CD14-positive monocyte (primary cell): ENCODE results near the gene PDS5B. TPM values are rescaled to one million over a fixed set of nuclear protein-coding genes. Genes with fewer than 3 reads are reported as not detected.

Source experiments
- DNase-seq, 3 donors: peaks; one replicate each; pipeline ENCODE4 v3.0.0-alpha.2; 2011 to 2022
- H2AFZ ChIP-seq: 2 replicates; pipeline ENCODE4 v1.6.0; 2012; ENCODE audit warnings: mild to moderate bottlenecking, low read depth, low read length, inconsistent platforms; ENCODE audit not compliant: insufficient read depth, poor library complexity, severe bottlenecking
- H3K27ac ChIP-seq, 2 donors: 1 replicate in 1 of 2; 2 replicates in 1 of 2; pipeline ENCODE4 v1.5.1; 2012 to 2013; ENCODE audit warnings: low read length in 2 of 2, control low read depth in 1 of 2, inconsistent platforms in 1 of 2, low read depth in 1 of 2, mild to moderate bottlenecking in 1 of 2
- H3K27me3 ChIP-seq, 2 donors: one replicate each; pipeline versions ENCODE4 v1.6.0 to v1.6.1; 2011 to 2013; ENCODE audit warnings: low read length in 2 of 2; ENCODE audit not compliant: control insufficient read depth in 2 of 2, insufficient read depth in 2 of 2
- H3K36me3 ChIP-seq, 2 donors: replicated peaks in 1 of 2; 1 replicate in 1 of 2; 2 replicates in 1 of 2; pipeline versions ENCODE4 v1.5.1 to v1.6.1; 2012 to 2013; ENCODE audit warnings: low read length in 2 of 2, control low read depth in 1 of 2, inconsistent platforms in 1 of 2, mild to moderate bottlenecking in 1 of 2; ENCODE audit not compliant: insufficient read depth in 2 of 2, control insufficient read depth in 1 of 2
- H3K4me1 ChIP-seq, 2 donors: 1 replicate in 1 of 2; 2 replicates in 1 of 2; pipeline versions ENCODE4 v1.5.1 to v1.6.1; 2012 to 2013; ENCODE audit warnings: low read length in 2 of 2, control low read depth in 1 of 2, inconsistent platforms in 1 of 2, mild to moderate bottlenecking in 1 of 2, moderate library complexity in 1 of 2; ENCODE audit not compliant: insufficient read depth in 2 of 2, control insufficient read depth in 1 of 2
- H3K4me2 ChIP-seq: replicated peaks from 2 replicates; pipeline ENCODE3; 2012; ENCODE audit warnings: low read length, moderate library complexity, mild to moderate bottlenecking; ENCODE audit not compliant: poor library complexity, severe bottlenecking; ENCODE audit errors: extremely low read depth
- H3K4me3 ChIP-seq, 3 experiments: fragments of 200-600 bp in 1 of 3; sonication (generic) in 1 of 3; replicated peaks in 1 of 3; 1 replicate in 2 of 3; 2 replicates in 1 of 3; pipeline ENCODE4 v1.5.1; 2011 to 2013; ENCODE audit warnings: low read length in 3 of 3, mild to moderate bottlenecking in 3 of 3, control low read depth in 2 of 3, low read depth in 2 of 3, inconsistent platforms in 1 of 3, moderate library complexity in 1 of 3
- H3K79me2 ChIP-seq: 2 replicates; pipeline ENCODE4 v1.6.0; 2012; ENCODE audit warnings: mild to moderate bottlenecking, control low read depth, inconsistent platforms, low read length, moderate library complexity; ENCODE audit not compliant: insufficient read depth
- H3K9ac ChIP-seq: 2 replicates; pipeline ENCODE4 v1.6.0; 2017; ENCODE audit warnings: low read length, mild to moderate bottlenecking; ENCODE audit not compliant: insufficient read depth, poor library complexity, severe bottlenecking
- H3K9me3 ChIP-seq, 2 donors: replicated peaks in 1 of 2; 1 replicate in 1 of 2; 2 replicates in 1 of 2; pipeline versions ENCODE4 v1.5.1 to v1.6.1; 2012 to 2013; ENCODE audit warnings: low read length in 2 of 2, control low read depth in 1 of 2; ENCODE audit not compliant: control insufficient read depth in 1 of 2, insufficient read depth in 1 of 2
- H4K20me1 ChIP-seq: 2 replicates; pipeline ENCODE4 v1.6.0; 2012; ENCODE audit warnings: mild to moderate bottlenecking, low read length, control low read depth, moderate library complexity; ENCODE audit not compliant: insufficient read depth
- H3K27ac Mint-ChIP-seq, 7 donors: one replicate each; pipeline ENCODE4 v1.8.0; 2020; ENCODE audit warnings: mild to moderate bottlenecking in 7 of 7, mixed read lengths in 7 of 7, moderate library complexity in 6 of 7, inconsistent platforms in 2 of 7
- H3K27me3 Mint-ChIP-seq, 3 donors: one replicate each; pipeline ENCODE4 v1.8.0; 2021 to 2022; ENCODE audit warnings: low read depth in 3 of 3, mild to moderate bottlenecking in 3 of 3, mixed read lengths in 3 of 3, moderate library complexity in 3 of 3, inconsistent platforms in 1 of 3
- H3K36me3 Mint-ChIP-seq, 2 donors: one replicate each; pipeline ENCODE4 v1.8.0; 2020; ENCODE audit warnings: mixed read lengths in 2 of 2, inconsistent platforms in 1 of 2, mild to moderate bottlenecking in 1 of 2
- H3K4me1 Mint-ChIP-seq: one replicate; pipeline ENCODE4 v1.8.0; 2020; ENCODE audit warnings: mild to moderate bottlenecking, mixed read lengths
- H3K4me3 Mint-ChIP-seq, 2 donors: one replicate each; pipeline ENCODE4 v1.8.0; 2020; ENCODE audit warnings: mild to moderate bottlenecking in 2 of 2, mixed read lengths in 2 of 2, moderate library complexity in 1 of 2
- H3K9me3 Mint-ChIP-seq, 7 donors: one replicate each; pipeline ENCODE4 v1.8.0; 2020 to 2022; ENCODE audit warnings: mixed read lengths in 7 of 7, mild to moderate bottlenecking in 6 of 7, moderate library complexity in 6 of 7, inconsistent platforms in 2 of 7
- WGBS: methylation state at CpG from one replicate; pipeline ENCODE4 v1.1.5; 2013; ENCODE audit warnings: missing lambda C conversion rate; ENCODE audit not compliant: insufficient coverage; 5-methylcytosine and 5-hydroxymethylcytosine counted together
- intact Hi-C, 2 donors: fragments of 100-400 bp; cut with micrococcal nuclease; formaldehyde crosslinking; loops; one replicate each; pipeline versions ENCODE4 v1.15.0 to v1.15.1; 2023
- polyA plus RNA-seq, 3 donors: library from polyadenylated mRNA; depleted of rRNA in 1 of 3; unstranded in 2 of 3; stranded (reverse) in 1 of 3; fragments of 300-500 nt in 2 of 3; fragments of >200 nt in 1 of 3; fragmentation: Illumina TruSeq in 2 of 3; gene quantifications; 1 replicate in 2 of 3; 2 replicates in 1 of 3; pipeline ENCODE4 v1.2.3, GENCODE V29; 2012 to 2021
- TF ChIP-seq, protein P1 (sequence below): fragments of 200-600 bp; IDR thresholded peaks from one replicate; pipeline ENCODE4 v1.8.0; 2022; ENCODE audit warnings: antibody characterized with exemption, mild to moderate bottlenecking

PDS5B gene
- polyA plus RNA-seq, 3 donors = 9.0 to 33.0 (median 21.0) TPM

DNA sequence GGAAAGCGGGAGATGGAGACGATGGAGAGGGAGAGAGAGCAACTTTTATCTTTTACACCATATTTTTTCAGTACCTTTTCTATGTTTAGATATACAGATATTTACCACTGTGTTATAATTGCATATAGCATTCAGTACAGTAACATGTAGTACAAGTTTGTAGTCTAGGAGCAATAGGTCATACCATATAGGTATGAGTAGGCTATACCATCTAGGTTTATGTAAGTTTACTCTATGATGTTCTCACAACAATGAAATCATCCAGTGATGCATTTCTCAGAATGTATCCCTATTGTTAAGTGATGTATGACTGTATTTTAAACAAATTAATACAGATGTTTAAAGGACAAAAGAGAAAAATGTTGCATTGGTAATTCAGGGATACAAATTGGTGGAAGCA is 136.1 kb downstream of the PDS5B start:
- H3K4me1 Mint-ChIP-seq = peaks cover 19% of the 10 kb centered on the region
- intact Hi-C loops = no loop called here
- Histone ChIP-seq H3K9ac (no peak overlapping the region), H2AFZ (no peak overlapping the region), H3K36me3 (peaks cover 0 to 29% of the 10 kb centered on the region in 2 donors), H3K27me3 (no peaks in the 10 kb centered on the region), H3K79me2 (peaks cover 5% of the 10 kb centered on the region), H3K4me3 (no peak overlapping the region), H3K4me1 (peaks cover 0 to 7% of the 10 kb centered on the region in 2 donors), H3K4me2 (no peak overlapping the region), H4K20me1 (peaks cover 4% of the 10 kb centered on the region), H3K9me3 (no peaks in the 10 kb centered on the region), H3K27ac (no peak overlapping the region)
- DNase-seq = no peak
- H3K27me3 Mint-ChIP-seq = peaks cover 0 to 2% (median 0%) of the 10 kb centered on the region in 3 donors
- no CpG with 5 or more reads among the region's 2 CpGs for WGBS
- TF ChIP-seq, protein P1, sequence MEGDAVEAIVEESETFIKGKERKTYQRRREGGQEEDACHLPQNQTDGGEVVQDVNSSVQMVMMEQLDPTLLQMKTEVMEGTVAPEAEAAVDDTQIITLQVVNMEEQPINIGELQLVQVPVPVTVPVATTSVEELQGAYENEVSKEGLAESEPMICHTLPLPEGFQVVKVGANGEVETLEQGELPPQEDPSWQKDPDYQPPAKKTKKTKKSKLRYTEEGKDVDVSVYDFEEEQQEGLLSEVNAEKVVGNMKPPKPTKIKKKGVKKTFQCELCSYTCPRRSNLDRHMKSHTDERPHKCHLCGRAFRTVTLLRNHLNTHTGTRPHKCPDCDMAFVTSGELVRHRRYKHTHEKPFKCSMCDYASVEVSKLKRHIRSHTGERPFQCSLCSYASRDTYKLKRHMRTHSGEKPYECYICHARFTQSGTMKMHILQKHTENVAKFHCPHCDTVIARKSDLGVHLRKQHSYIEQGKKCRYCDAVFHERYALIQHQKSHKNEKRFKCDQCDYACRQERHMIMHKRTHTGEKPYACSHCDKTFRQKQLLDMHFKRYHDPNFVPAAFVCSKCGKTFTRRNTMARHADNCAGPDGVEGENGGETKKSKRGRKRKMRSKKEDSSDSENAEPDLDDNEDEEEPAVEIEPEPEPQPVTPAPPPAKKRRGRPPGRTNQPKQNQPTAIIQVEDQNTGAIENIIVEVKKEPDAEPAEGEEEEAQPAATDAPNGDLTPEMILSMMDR = no peak
- H3K27ac Mint-ChIP-seq = peak overlapping the region in 1 of 7 donors; percentile 50
- peaks cover 2 to 9% (median 6%) of the 10 kb centered on the region in 7 donors for H3K9me3 Mint-ChIP-seq
- peaks cover 30 to 31% of the 10 kb centered on the region in 2 donors for H3K36me3 Mint-ChIP-seq
- H3K4me3 Mint-ChIP-seq = no peak overlapping the region

DNA sequence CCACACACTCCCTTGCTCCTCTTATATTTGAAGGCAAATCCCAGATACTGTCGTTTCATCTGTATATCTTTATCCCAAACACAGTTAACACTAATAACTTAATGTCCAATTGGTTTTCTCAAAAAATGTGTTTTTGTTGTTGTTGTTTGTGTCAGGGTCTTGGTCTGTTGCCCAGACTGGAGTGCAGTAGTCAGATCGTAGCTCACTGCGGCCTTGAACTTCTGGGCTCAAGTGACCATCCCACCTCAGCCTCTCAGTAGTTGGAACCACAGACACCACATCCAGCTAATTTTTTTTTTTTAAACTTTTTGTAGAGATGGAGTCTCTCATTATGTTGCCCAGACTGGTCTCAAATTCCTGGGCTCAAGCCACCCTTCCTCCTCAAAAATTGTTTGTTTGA is 137.7 kb downstream of the PDS5B start:
- H3K36me3 Mint-ChIP-seq = peaks cover 27 to 29% of the 10 kb centered on the region in 2 donors
- H3K79me2 ChIP-seq = peaks cover 12% of the 10 kb centered on the region
- DNase-seq = no peak
- H3K36me3 ChIP-seq = peaks cover 0 to 19% of the 10 kb centered on the region in 2 donors
- intact Hi-C loops = no loop called here
- H3K4me3 Mint-ChIP-seq = no peak overlapping the region
- peaks cover 19% of the 10 kb centered on the region for H3K4me1 Mint-ChIP-seq
- no peaks in the 10 kb centered on the region for H3K9me3 ChIP-seq
- H4K20me1 ChIP-seq = peaks cover 4% of the 10 kb centered on the region
- H3K9me3 Mint-ChIP-seq = peaks cover 2 to 9% (median 5%) of the 10 kb centered on the region in 7 donors
- H3K4me1 ChIP-seq = peaks cover 0 to 7% of the 10 kb centered on the region in 2 donors
- H2AFZ ChIP-seq = no peak overlapping the region
- H3K27ac Mint-ChIP-seq = peak overlapping the region in 1 of 7 donors; percentile 36
- TF ChIP-seq, protein P1 = no peak
- no CpG with 5 or more reads among the region's 3 CpGs for WGBS
- H3K27me3 ChIP-seq = no peaks in the 10 kb centered on the region
- no peak overlapping the region for H3K4me2 ChIP-seq
- peak overlapping the region in 1 of 2 donors; percentile 6 for H3K27ac ChIP-seq
- no peak overlapping the region for H3K9ac ChIP-seq
- no peak overlapping the region for H3K4me3 ChIP-seq
- peaks cover 0 to 4% (median 0%) of the 10 kb centered on the region in 3 donors for H3K27me3 Mint-ChIP-seq
